Measurements from ENCODE around the gene DENND2D.

- TF ChIP-seq, protein P1, sequence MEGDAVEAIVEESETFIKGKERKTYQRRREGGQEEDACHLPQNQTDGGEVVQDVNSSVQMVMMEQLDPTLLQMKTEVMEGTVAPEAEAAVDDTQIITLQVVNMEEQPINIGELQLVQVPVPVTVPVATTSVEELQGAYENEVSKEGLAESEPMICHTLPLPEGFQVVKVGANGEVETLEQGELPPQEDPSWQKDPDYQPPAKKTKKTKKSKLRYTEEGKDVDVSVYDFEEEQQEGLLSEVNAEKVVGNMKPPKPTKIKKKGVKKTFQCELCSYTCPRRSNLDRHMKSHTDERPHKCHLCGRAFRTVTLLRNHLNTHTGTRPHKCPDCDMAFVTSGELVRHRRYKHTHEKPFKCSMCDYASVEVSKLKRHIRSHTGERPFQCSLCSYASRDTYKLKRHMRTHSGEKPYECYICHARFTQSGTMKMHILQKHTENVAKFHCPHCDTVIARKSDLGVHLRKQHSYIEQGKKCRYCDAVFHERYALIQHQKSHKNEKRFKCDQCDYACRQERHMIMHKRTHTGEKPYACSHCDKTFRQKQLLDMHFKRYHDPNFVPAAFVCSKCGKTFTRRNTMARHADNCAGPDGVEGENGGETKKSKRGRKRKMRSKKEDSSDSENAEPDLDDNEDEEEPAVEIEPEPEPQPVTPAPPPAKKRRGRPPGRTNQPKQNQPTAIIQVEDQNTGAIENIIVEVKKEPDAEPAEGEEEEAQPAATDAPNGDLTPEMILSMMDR (IDR thresholded peaks at IDR 0.05), result no peak
- TF ChIP-seq POLR2A (IDR thresholded peaks at IDR 0.05), result no peak
Observed at GRCh38 chr1:111195002-111195684, 5.3 kb downstream of the DENND2D start.
